ENCODE measurements around the gene POU3F1.

POU3F1 gene

GRCh38 chr1:38027201-38028104 is 19.1 kb downstream of the POU3F1 start:
- DNase-seq, result no peak

- DNase-seq, result peak; percentile 40 to 44
Observed at GRCh38 chr1:38026592-38027200, 19.9 kb downstream of the POU3F1 start.

GRCh38 chr1:38025664-38026063 is 20.9 kb downstream of the POU3F1 start:
- DNase-seq, result no peak

GRCh38 chr1:38025233-38025632 is 21.4 kb downstream of the POU3F1 start:
- DNase-seq, result no peak

GRCh38 chr1:38022810-38023209 is 23.8 kb downstream of the POU3F1 start:
- DNase-seq, result no peak

GRCh38 chr1:38021969-38022368 is 24.6 kb downstream of the POU3F1 start:
- no peak for DNase-seq

GRCh38 chr1:38020396-38020795 is 26.2 kb downstream of the POU3F1 start:
- no peak for DNase-seq

- DNase-seq, result peak in 1 of 2 experiments; percentile 26
Observed at GRCh38 chr1:38018864-38019343, 27.7 kb downstream of the POU3F1 start.

GRCh38 chr1:38015978-38016725 is 30.4 kb downstream of the POU3F1 start:
- no peak for DNase-seq

- DNase-seq, result no peak
Observed at GRCh38 chr1:38014724-38015424, 31.7 kb downstream of the POU3F1 start.

- DNase-seq, result no peak
Observed at GRCh38 chr1:38014171-38014570, 32.4 kb downstream of the POU3F1 start.

- DNase-seq, result no peak
Observed at GRCh38 chr1:38013227-38013622, 33.4 kb downstream of the POU3F1 start.

GRCh38 chr1:38012363-38013226 is 34.0 kb downstream of the POU3F1 start, which contains the start of gene UTP11:
TSS of gene UTP11 (plus strand) at chr1:38012734. CDS start at chr1:38012803, 69 bp downstream.
- DNase-seq, result peak; percentile 99 to 100

GRCh38 chr1:38009841-38010180 is 36.8 kb downstream of the POU3F1 start:
- DNase-seq, result no peak

GRCh38 chr1:38009088-38009840 is 37.3 kb downstream of the POU3F1 start:
- DNase-seq, result no peak

- no peak for DNase-seq
Observed at GRCh38 chr1:38006008-38006828, 40.4 kb downstream of the POU3F1 start.

GRCh38 chr1:38005195-38006007 is 41.2 kb downstream of the POU3F1 start, which contains the start of gene FHL3:
TSS of gene FHL3 (minus strand) at chr1:38005514. CDS start at chr1:37999412, 6,102 bp downstream.
- peak; percentile 57 to 59 for DNase-seq

- DNase-seq, result no peak
Observed at GRCh38 chr1:38004284-38005108, 42.1 kb downstream of the POU3F1 start.
